GM12878 (cell line): ENCODE measurements around the gene NIN. TPM values are rescaled to one million over a fixed set of nuclear protein-coding genes. Genes with fewer than 3 reads are reported as not detected.
A peak's percentile ranks its signal among the peaks of the same experiment; 100 is the strongest.

Source experiments
- ATAC-seq: fragments of 200-7000 bp; cut with Tn5 transposase; 3 replicates; pipeline ENCODE4 v1.9.1; 2020; ENCODE audit warnings: mild to moderate bottlenecking, moderate library complexity
- BruUV-seq: library from RNA; stranded (reverse); fragments of 400-500 nt; replicated peaks from 2 replicates; lab custom pipeline; 2021; lab: Mats Ljungman, UMichigan
- CTCF ChIA-PET: fragments of 300-600 bp; sonication (Branson Sonifier 250); formaldehyde crosslinking; extraction: SDS; loops from one replicate; lab custom pipeline; 2021; ENCODE audit warnings: inconsistent platforms; lab: Yijun Ruan, JAX
- POLR2A ChIA-PET: fragments of 350-600 bp; formaldehyde crosslinking; extraction: SDS; loops from one replicate; lab custom pipeline; 2021; ENCODE audit warnings: inconsistent platforms; lab: Charles Lee
- RAD21 ChIA-PET: fragments of 300-600 bp; sonication (Branson Sonifier 250); formaldehyde crosslinking; loops from one replicate; lab custom pipeline; 2023; ENCODE audit warnings: antibody characterized with exemption; ENCODE audit not compliant: unreplicated experiment; lab: Charles Lee
- SMC1A ChIA-PET: fragments of 300-600 bp; sonication (Branson Sonifier 250); formaldehyde crosslinking; loops from one replicate; lab custom pipeline; 2023; ENCODE audit not compliant: unreplicated experiment, uncharacterized antibody; lab: Charles Lee
- DNase-seq: peaks from one replicate; pipeline ENCODE4 v3.0.0-alpha.2; 2011; ENCODE audit warnings: low read depth, low spot score
- FAIRE-seq: peaks from 3 replicates; lab custom pipeline; 2011; peaks lifted over from hg19 to GRCh38; lab: Jason Lieb, UNC
- H2AFZ ChIP-seq: 2 replicates; pipeline ENCODE4 v1.6.0; 2011; ENCODE audit warnings: low read depth, low read length, control low read depth; ENCODE audit not compliant: control insufficient read depth
- H3K27ac ChIP-seq: 2 replicates; pipeline ENCODE4 v1.5.1; 2011; ENCODE audit warnings: control low read depth; ENCODE audit not compliant: control insufficient read depth, insufficient read depth
- H3K27me3 ChIP-seq, 2 experiments: replicated peaks in 1 of 2; 2 replicates each; pipeline versions ENCODE4 v1.6.0 to v1.6.1; 2011; ENCODE audit warnings: low read length in 1 of 2; ENCODE audit not compliant: control insufficient read depth in 2 of 2, insufficient read depth in 2 of 2
- H3K36me3 ChIP-seq, 2 experiments: 2 replicates each; pipeline ENCODE4 v1.5.1; 2011; ENCODE audit warnings: low read length in 1 of 2; ENCODE audit not compliant: control insufficient read depth in 2 of 2, insufficient read depth in 2 of 2
- H3K4me1 ChIP-seq: 2 replicates; pipeline ENCODE4 v1.6.1; 2011; ENCODE audit warnings: mild to moderate bottlenecking, low read length, moderate library complexity, mixed read lengths; ENCODE audit not compliant: control insufficient read depth, insufficient read depth
- H3K4me2 ChIP-seq: 2 replicates; pipeline ENCODE4 v1.6.0; 2011; ENCODE audit warnings: control low read depth; ENCODE audit not compliant: control insufficient read depth, insufficient read depth
- H3K4me3 ChIP-seq: fragments of 200-600 bp; sonication (generic); 2 replicates; pipeline ENCODE4 v1.5.1; 2016
- H3K79me2 ChIP-seq: 2 replicates; pipeline ENCODE4 v1.6.0; 2011; ENCODE audit warnings: low read length; ENCODE audit not compliant: control insufficient read depth, insufficient read depth
- H3K9ac ChIP-seq: 2 replicates; pipeline ENCODE4 v1.8.0; 2011; ENCODE audit warnings: low read length, control low read depth, mixed read lengths; ENCODE audit not compliant: control insufficient read depth, insufficient read depth
- H3K9me3 ChIP-seq: replicated peaks from 3 replicates; pipeline ENCODE4 v1.5.1; 2011; ENCODE audit warnings: mild to moderate bottlenecking, low read length; ENCODE audit not compliant: control insufficient read depth, insufficient read depth
- H4K20me1 ChIP-seq: 2 replicates; pipeline ENCODE4 v1.6.0; 2011; ENCODE audit not compliant: control insufficient read depth, insufficient read depth
- LARP7 ChIP-seq: fragments of 450-650 bp; IDR thresholded peaks from 2 replicates; pipeline ENCODE4 v1.6.1; 2017; ENCODE audit warnings: mild to moderate bottlenecking
- SPI1 ChIP-seq: IDR thresholded peaks from 2 replicates; pipeline ENCODE4 v1.6.1; 2011; ENCODE audit warnings: low read depth, mild to moderate bottlenecking, low read length, moderate library complexity, borderline replicate concordance; ENCODE audit not compliant: insufficient read depth
- ZNF24 ChIP-seq: fragments of 450-650 bp; IDR thresholded peaks from 2 replicates; pipeline ENCODE4 v1.6.1; 2017; ENCODE audit warnings: antibody characterized with exemption, mild to moderate bottlenecking
- WGBS: methylation state at CpG from one replicate; pipeline ENCODE4 v1.1.6; 2016; ENCODE audit warnings: low lambda C conversion rate; ENCODE audit not compliant: insufficient replicate concordance, insufficient coverage; ENCODE audit errors: missing lambda C conversion rate; 5-methylcytosine and 5-hydroxymethylcytosine counted together
- in situ Hi-C: fragments of 300-500 bp; cut with MboI; formaldehyde crosslinking; loops from 9 replicates; pipeline ENCODE4 v1.14.3; 2018; ENCODE audit warnings: mixed read lengths
- intact Hi-C: fragments of 100-400 bp; cut with micrococcal nuclease; formaldehyde crosslinking; loops from one replicate; pipeline ENCODE4 v1.14.2; 2022; ENCODE audit not compliant: unreplicated experiment
- polyA plus RNA-seq, 11 experiments: library from polyadenylated mRNA; depleted of rRNA in 4 of 11; unstranded in 6 of 11; stranded (reverse) in 5 of 11; fragments of >200 nt; fragmentation: Nextera tagmentation in 4 of 11; fragmentation: Illumina TruSeq in 1 of 11; extraction: Ambion mirVana in 4 of 11; extraction: Trizol in 1 of 11; gene quantifications; 1 replicate in 1 of 11; 2 replicates in 10 of 11; pipeline versions ENCODE4 v1.2.1 to v1.2.3, GENCODE V29; 2011 to 2016; ENCODE audit warnings: inconsistent platforms in 2 of 11, missing spikeins in 2 of 11, low read depth in 1 of 11
- total RNA-seq, 4 experiments: library from RNA; depleted of rRNA in 3 of 4; stranded (reverse); fragments of >200 nt in 3 of 4; fragmentation: Illumina TruSeq in 1 of 4; extraction: Trizol in 1 of 4; gene quantifications; 2 replicates each; pipeline versions ENCODE4 v1.2.1 to v1.2.3, GENCODE V29; 2013 to 2021

NIN gene
- total and polyA plus RNA-seq, 10 of the 15 experiments (the other 5 are each of a cell fraction or from before 2014, with no cell fraction given) = 16.2 to 135 (median 70.3) TPM

- ATAC-seq = no peak
- intact Hi-C loops = no loop called here
Measured at GRCh38 chr14:50725761-50726160, 105.2 kb downstream of the NIN start.

GRCh38 chr14:50719911-50720759, 110.8 kb downstream of the NIN start:
- TF ChIP-seq LARP7 = no peak
- Histone ChIP-seq H3K4me2 (no peak overlapping the region), H3K9me3 (no peaks in the 10 kb centered on the region), H3K36me3 (peaks cover 8 to 23% of the 10 kb centered on the region in 2 experiments), H3K27me3 (no peaks in the 10 kb centered on the region), H3K4me3 (no peak overlapping the region), H3K4me1 (no peaks in the 10 kb centered on the region), H3K79me2 (no peaks in the 10 kb centered on the region), H2AFZ (no peak overlapping the region), H4K20me1 (no peaks in the 10 kb centered on the region), H3K9ac (no peak overlapping the region), H3K27ac (no peak overlapping the region)
- DNase-seq (no peak), ATAC-seq (no peak), FAIRE-seq (no peak)
- in situ Hi-C loops (no loop called here), intact Hi-C loops (no loop called here)
- no TSS peak for BruUV-seq
- ChIA-PET POLR2A (no interaction called here), SMC1A (interaction anchor here (0.7 to 2.6 kb wide), 11 partner anchors 9 to 140 kb away, joined by 3 to 11 read pairs (median 4); no protein-coding TSS in a partner anchor), CTCF (interaction anchor here (1.0 to 5.0 kb wide), 5 partner anchors 9 to 101 kb away, joined by 3 to 20 read pairs (median 5); no protein-coding TSS in a partner anchor), RAD21 (interaction anchor here (1.2 to 1.4 kb wide), 3 partner anchors 56 to 119 kb away, joined by 3 to 4 read pairs (median 3); no protein-coding TSS in a partner anchor)
- 100% methylated on average over 1 of the region's 1 CpG for WGBS

More at GRCh38 chr14:50725761-50726160, 105.2 kb downstream of the NIN start:
- BruUV-seq = no TSS peak
- H3K9me3 ChIP-seq = peaks cover 5% of the 10 kb centered on the region; the same call in 2 of the 3 replicates
- H3K4me1 ChIP-seq = no peaks in the 10 kb centered on the region
- peaks cover 14 to 62% of the 10 kb centered on the region in 2 experiments for H3K36me3 ChIP-seq
- no peak overlapping the region for H2AFZ ChIP-seq
- ChIA-PET RAD21 (interaction anchor here (1.3 to 3.0 kb wide), 7 partner anchors 11 to 134 kb away, joined by 5 to 13 read pairs (median 6); no protein-coding TSS in a partner anchor), POLR2A (no interaction called here), SMC1A (interaction anchor here (0.7 to 3.3 kb wide), 12 partner anchors 8 to 134 kb away, joined by 3 to 24 read pairs (median 4); no protein-coding TSS in a partner anchor), CTCF (interaction anchor here (0.7 to 4.1 kb wide), 10 partner anchors 11 to 137 kb away, joined by 3 to 27 read pairs (median 4); no protein-coding TSS in a partner anchor)
- in situ Hi-C loops = no loop called here
- no peaks in the 10 kb centered on the region for H3K27me3 ChIP-seq
- no peak overlapping the region for H3K4me2 ChIP-seq
- FAIRE-seq (no peak), DNase-seq (no peak)
- no peak for TF ChIP-seq SPI1
- peak; percentile 86 for TF ChIP-seq ZNF24
- 38% methylated on average over 5 of the region's 5 CpGs for WGBS
- H3K79me2 ChIP-seq = no peaks in the 10 kb centered on the region
- no peak overlapping the region for H3K9ac ChIP-seq
- no peak overlapping the region for H3K27ac ChIP-seq
- H3K4me3 ChIP-seq = no peak overlapping the region
- H4K20me1 ChIP-seq = no peaks in the 10 kb centered on the region
